Activated B cell treated with CpG ODN at 0.5 μM for 24 hours (primary cell): ENCODE measurements around the gene GUCY2D. TPM values are rescaled to one million over a fixed set of nuclear protein-coding genes. Genes with fewer than 3 reads are reported as not detected.
A peak's percentile ranks its signal among the peaks of the same experiment; 100 is the strongest.
"Not testable (repeated sequence)": the region's sequence is repeated elsewhere in the genome, so short reads cannot be mapped to it uniquely, and the experiment has no call there.

Source experiments
- ATAC-seq: fragments of 200-7000 bp; cut with Tn5 transposase; one replicate; pipeline ENCODE4 v1.10.0; 2021; ENCODE audit warnings: low read depth, mild to moderate bottlenecking, moderate library complexity
- CTCF ChIA-PET: fragments of 350-600 bp; sonication (Branson Sonifier 250); formaldehyde crosslinking; loops from one replicate; lab custom pipeline; 2021; ENCODE audit warnings: antibody characterized with exemption; lab: Charles Lee
- POLR2A ChIA-PET: fragments of 350-600 bp; sonication (Branson Sonifier 250); formaldehyde crosslinking; loops from one replicate; lab custom pipeline; 2021; ENCODE audit warnings: antibody characterized with exemption; lab: Charles Lee
- DNase-seq: peaks from one replicate; pipeline ENCODE4 v3.0.0; 2022
- H3K27ac Mint-ChIP-seq: one replicate; pipeline ENCODE4 v1.8.0; 2020; ENCODE audit warnings: mixed read lengths
- H3K27me3 Mint-ChIP-seq: one replicate; pipeline ENCODE4 v1.8.0; 2021; ENCODE audit warnings: mixed read lengths
- H3K36me3 Mint-ChIP-seq: one replicate; pipeline ENCODE4 v1.8.0; 2021; ENCODE audit warnings: low read depth, mixed read lengths
- H3K4me1 Mint-ChIP-seq: one replicate; pipeline ENCODE4 v1.8.0; 2021; ENCODE audit warnings: mixed read lengths
- H3K4me3 Mint-ChIP-seq: one replicate; pipeline ENCODE4 v1.8.0; 2020; ENCODE audit warnings: mild to moderate bottlenecking, mixed read lengths
- H3K9me3 Mint-ChIP-seq: one replicate; pipeline ENCODE4 v1.8.0; 2020; ENCODE audit warnings: mixed read lengths
- CTCF ChIP-seq: fragments of 200-600 bp; IDR thresholded peaks from one replicate; pipeline ENCODE4 v1.8.0; 2022; ENCODE audit warnings: antibody characterized with exemption, mild to moderate bottlenecking
- intact Hi-C: fragments of 100-400 bp; cut with micrococcal nuclease; formaldehyde crosslinking; loops from one replicate; pipeline ENCODE4 v1.15.1; 2024
- total RNA-seq: library from RNA; stranded (reverse); gene quantifications from 2 replicates; pipeline ENCODE4 v1.2.3, GENCODE V29; 2022

The GUCY2D gene
- total RNA-seq, 1 donor from 2014 or later = not detected

- POLR2A ChIA-PET = interaction anchor here (0.6 to 0.7 kb wide), 2 partner anchors 176 to 242 kb away, joined by 3 to 7 read pairs; no protein-coding TSS in a partner anchor
- Mint-ChIP-seq H3K27ac (no peak overlapping the region), H3K4me3 (no peak overlapping the region), H3K36me3 (no peaks in the 10 kb centered on the region), H3K9me3 (no peaks in the 10 kb centered on the region), H3K4me1 (peaks cover 25% of the 10 kb centered on the region), H3K27me3 (peaks cover 30% of the 10 kb centered on the region)
- CTCF ChIA-PET = interaction anchor here (0.9 to 7.1 kb wide), 15 partner anchors 11 to 241 kb away, joined by 3 to 66 read pairs (median 17); partner anchors contain the start of gene ALOXE3
- intact Hi-C loops = loop anchor here (5.0 kb wide), 1 partner anchor 378 kb away; the partner anchor contains the start of gene NDEL1
- DNase-seq (no peak), ATAC-seq (no peak)
- TF ChIP-seq CTCF = no peak
Observed at GRCh38 chr17:8059131-8059530, 56.7 kb downstream of the GUCY2D start.

- POLR2A ChIA-PET = interaction anchor here (1.0 to 1.7 kb wide), 4 partner anchors 14 to 145 kb away, joined by 3 to 9 read pairs (median 4); partner anchors contain the start of gene RNF227
- H3K36me3 Mint-ChIP-seq = no peaks in the 10 kb centered on the region
- CTCF ChIA-PET = interaction anchor here (0.7 to 7.1 kb wide), 30 partner anchors 10 to 938 kb away, joined by 3 to 66 read pairs (median 4); partner anchors contain the start of genes ALOXE3, GUCY2D and SLC25A35
- ATAC-seq (peak; percentile 36), DNase-seq (no peak)
- intact Hi-C loops = loop anchor here (1.0 to 5.0 kb wide), 8 partner anchors 13 to 942 kb away; partner anchors contain the start of gene RPL26
- H3K4me1 Mint-ChIP-seq = peaks cover 25% of the 10 kb centered on the region
- H3K9me3 Mint-ChIP-seq = no peaks in the 10 kb centered on the region
- peak; percentile 25 for TF ChIP-seq CTCF
- peaks cover 30% of the 10 kb centered on the region for H3K27me3 Mint-ChIP-seq
- H3K27ac Mint-ChIP-seq = no peak overlapping the region
- no peak overlapping the region for H3K4me3 Mint-ChIP-seq
Observed at GRCh38 chr17:8060274-8060673, 57.9 kb downstream of the GUCY2D start.

GRCh38 chr17:8061851-8062250 lies 59.4 kb downstream of the GUCY2D start:
- not testable (repeated sequence) for ATAC-seq, H3K9me3 Mint-ChIP-seq, H3K4me3 Mint-ChIP-seq, DNase-seq, H3K27ac Mint-ChIP-seq, H3K4me1 Mint-ChIP-seq, H3K36me3 Mint-ChIP-seq
- H3K27me3 Mint-ChIP-seq = peaks cover 30% of the 10 kb centered on the region
- intact Hi-C loops = loop anchor here (2.0 to 5.0 kb wide), 5 partner anchors 17 to 940 kb away; partner anchors contain the start of gene RPL26
- ChIA-PET CTCF (interaction anchor here (1.0 to 7.1 kb wide), 12 partner anchors 8 to 936 kb away, joined by 3 to 66 read pairs (median 20); partner anchors contain the start of gene ALOXE3), POLR2A (interaction anchor here (1.7 kb wide), 1 partner anchor 112 kb away, joined by 9 read pairs; no protein-coding TSS in a partner anchor)

GRCh38 chr17:8062435-8062806 lies 60.0 kb downstream of the GUCY2D start:
- peaks cover 30% of the 10 kb centered on the region for H3K27me3 Mint-ChIP-seq
- CTCF ChIA-PET = interaction anchor here (1.0 to 7.1 kb wide), 10 partner anchors 8 to 936 kb away, joined by 3 to 66 read pairs (median 16); partner anchors contain the start of gene ALOXE3
- intact Hi-C loops = loop anchor here (2.0 to 5.0 kb wide), 3 partner anchors 320 to 940 kb away; partner anchors contain the start of gene RPL26
- POLR2A ChIA-PET = interaction anchor here (0.8 kb wide), 1 partner anchor 56 kb away, joined by 3 read pairs; the partner anchor contains the start of gene ALOXE3
- H3K9me3 Mint-ChIP-seq = no peaks in the 10 kb centered on the region
- ATAC-seq = no peak
- H3K4me3 Mint-ChIP-seq = no peak overlapping the region
- no peaks in the 10 kb centered on the region for H3K36me3 Mint-ChIP-seq
- DNase-seq = no peak
- no peak for TF ChIP-seq CTCF
- H3K27ac Mint-ChIP-seq = no peak overlapping the region
- peaks cover 4% of the 10 kb centered on the region for H3K4me1 Mint-ChIP-seq

- H3K4me3 Mint-ChIP-seq = no peak overlapping the region
- no peak overlapping the region for H3K27ac Mint-ChIP-seq
- ChIA-PET POLR2A (interaction anchor here (0.8 kb wide), 1 partner anchor 55 kb away, joined by 3 read pairs; the partner anchor contains the start of gene ALOXE3), CTCF (interaction anchor here (1.0 to 7.1 kb wide), 9 partner anchors 7 to 935 kb away, joined by 3 to 66 read pairs (median 26); partner anchors contain the start of gene ALOXE3)
- TF ChIP-seq CTCF = no peak
- peaks cover 30% of the 10 kb centered on the region for H3K27me3 Mint-ChIP-seq
- intact Hi-C loops = loop anchor here (2.0 to 5.0 kb wide), 3 partner anchors 319 to 939 kb away; partner anchors contain the start of gene RPL26
- no peaks in the 10 kb centered on the region for H3K4me1 Mint-ChIP-seq
- H3K36me3 Mint-ChIP-seq = no peaks in the 10 kb centered on the region
- no peak for ATAC-seq
- DNase-seq = no peak
- H3K9me3 Mint-ChIP-seq = no peaks in the 10 kb centered on the region
Observed at GRCh38 chr17:8062807-8063483, 60.5 kb downstream of the GUCY2D start.
